GM10847 (cell line): ENCODE data around the gene CPXM2.

Source experiments
- POLR2A ChIP-seq: IDR thresholded peaks from 2 replicates; pipeline ENCODE4 v1.6.1; 2011; ENCODE audit not compliant: insufficient read length; ENCODE audit errors: extremely low read depth

CPXM2 gene

GRCh38 chr10:123884907-123885381, 6.7 kb downstream of the CPXM2 start:
- no peak for TF ChIP-seq POLR2A

- no peak for TF ChIP-seq POLR2A
Measured at GRCh38 chr10:123884351-123884906, 7.2 kb downstream of the CPXM2 start.

- no peak for TF ChIP-seq POLR2A
Measured at GRCh38 chr10:123883673-123884320, 7.8 kb downstream of the CPXM2 start.

DNA sequence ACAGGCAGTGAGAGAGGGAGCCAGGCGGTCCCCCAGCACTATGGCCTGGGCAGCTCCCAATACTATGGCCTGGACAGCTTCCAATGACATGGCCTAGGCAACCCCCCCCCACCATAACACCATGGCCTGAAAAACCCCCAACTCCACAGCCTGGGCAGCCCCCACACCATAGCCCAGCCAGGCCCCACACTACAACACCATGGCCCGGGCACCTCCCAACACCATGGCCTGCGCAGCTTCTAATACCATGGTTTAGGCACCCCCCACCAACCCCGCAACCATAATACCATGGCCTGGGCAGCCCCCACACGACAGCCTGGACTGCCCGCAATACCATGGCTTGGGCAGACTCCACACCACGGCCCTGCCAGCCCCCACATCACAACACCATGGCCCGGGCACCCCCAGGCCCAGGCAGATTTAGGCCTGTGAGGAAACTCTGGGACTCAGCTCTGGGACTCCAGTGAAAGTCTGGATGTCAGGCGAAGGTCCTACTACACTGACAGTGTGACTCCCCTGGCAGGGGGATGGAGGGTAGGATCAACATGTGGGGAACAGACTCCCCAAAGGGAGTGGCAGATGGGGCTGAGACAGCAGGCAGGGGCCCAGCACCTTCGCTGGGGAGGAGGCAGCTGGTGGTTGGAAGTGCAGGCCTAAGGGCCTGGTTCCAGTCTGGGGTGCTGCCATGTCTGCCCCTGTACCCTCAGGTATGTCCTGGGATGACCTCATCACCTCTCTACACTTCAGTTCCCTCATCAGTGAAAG, 8.7 kb downstream of the CPXM2 start:
- no peak for TF ChIP-seq POLR2A

- TF ChIP-seq POLR2A = no peak
Measured at GRCh38 chr10:123882177-123882576, 9.4 kb downstream of the CPXM2 start.

DNA sequence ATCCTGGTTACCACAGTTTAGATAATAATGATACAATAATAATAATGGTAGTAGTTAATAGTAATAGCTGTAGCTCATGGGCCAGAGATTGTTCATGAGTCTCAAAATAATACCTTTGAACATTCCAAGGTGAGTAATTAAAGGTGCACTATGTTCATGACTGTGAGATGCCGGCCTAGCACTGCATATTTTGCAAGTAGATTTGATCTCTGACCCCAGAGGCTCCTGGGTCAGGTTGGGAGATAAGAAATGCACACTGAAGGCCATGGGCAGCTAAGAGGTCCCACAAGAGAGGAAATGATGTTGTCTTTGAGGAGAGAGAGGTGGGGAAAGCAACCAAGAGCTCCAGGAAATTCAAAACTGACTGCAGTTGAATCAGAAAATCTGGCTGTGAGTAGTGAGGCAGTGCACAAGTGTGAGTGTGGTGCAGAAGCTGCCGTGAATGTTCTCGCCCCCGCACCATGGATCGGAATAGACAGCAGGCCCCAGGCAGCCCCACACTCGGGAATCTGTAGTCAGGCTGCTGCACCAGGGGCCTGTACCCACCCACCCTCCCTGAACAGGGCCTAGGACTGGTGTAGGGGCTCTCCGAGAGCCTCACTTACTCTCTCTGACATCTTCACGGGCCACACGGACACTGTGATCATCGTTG, 11.9 kb downstream of the CPXM2 start:
- TF ChIP-seq POLR2A = no peak

DNA sequence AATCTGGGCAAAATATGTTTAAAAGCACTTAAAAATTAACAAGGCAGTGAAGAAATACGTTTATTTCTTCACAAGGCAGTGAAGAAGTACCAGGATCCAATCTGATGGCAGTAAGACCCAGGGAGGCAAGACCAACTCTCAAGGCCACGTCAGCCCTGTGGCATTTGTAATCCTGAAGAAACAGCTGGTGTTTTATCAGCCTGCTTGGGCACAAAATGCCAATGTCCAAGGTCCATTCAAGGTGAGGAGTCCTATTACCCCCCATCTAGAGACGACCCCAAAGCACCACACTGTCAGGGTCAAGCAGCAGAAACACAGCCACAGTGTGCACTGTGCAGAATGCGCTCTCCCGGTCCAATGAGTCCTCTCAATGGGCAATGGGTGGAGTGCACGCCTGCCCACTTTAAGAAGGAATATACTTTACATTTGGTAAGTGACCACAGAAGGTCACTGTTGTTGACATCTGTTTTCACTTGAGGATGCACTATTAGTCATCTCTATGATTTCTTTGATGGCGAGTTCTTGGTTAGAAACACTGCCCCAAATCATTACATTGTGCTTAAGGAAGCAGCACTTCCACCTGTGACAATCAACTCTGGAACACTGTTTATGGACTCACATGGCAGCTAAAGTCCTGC, 12.8 kb downstream of the CPXM2 start:
- TF ChIP-seq POLR2A = no peak

GRCh38 chr10:123870260-123870659, 21.3 kb downstream of the CPXM2 start:
- TF ChIP-seq POLR2A = no peak

DNA sequence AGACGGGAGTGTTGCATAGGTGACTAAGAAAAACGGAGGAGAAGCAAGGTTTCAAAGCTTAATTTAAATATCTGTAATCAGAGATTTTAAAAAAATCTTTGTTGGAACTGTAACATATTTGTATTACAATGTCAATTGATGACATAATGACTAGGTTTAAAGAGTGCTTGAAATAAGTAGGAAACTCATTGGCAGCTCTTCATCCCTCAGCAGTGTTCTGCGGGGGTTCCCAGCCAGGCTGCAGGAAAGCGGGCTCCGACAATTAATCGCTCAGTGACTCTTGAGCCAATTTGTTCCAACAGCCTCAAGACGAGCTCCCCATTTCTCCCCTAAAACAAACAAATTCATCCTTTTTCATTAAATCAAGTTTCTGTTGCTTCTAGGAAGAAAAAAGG, 22.6 kb downstream of the CPXM2 start:
- TF ChIP-seq POLR2A = no peak

DNA sequence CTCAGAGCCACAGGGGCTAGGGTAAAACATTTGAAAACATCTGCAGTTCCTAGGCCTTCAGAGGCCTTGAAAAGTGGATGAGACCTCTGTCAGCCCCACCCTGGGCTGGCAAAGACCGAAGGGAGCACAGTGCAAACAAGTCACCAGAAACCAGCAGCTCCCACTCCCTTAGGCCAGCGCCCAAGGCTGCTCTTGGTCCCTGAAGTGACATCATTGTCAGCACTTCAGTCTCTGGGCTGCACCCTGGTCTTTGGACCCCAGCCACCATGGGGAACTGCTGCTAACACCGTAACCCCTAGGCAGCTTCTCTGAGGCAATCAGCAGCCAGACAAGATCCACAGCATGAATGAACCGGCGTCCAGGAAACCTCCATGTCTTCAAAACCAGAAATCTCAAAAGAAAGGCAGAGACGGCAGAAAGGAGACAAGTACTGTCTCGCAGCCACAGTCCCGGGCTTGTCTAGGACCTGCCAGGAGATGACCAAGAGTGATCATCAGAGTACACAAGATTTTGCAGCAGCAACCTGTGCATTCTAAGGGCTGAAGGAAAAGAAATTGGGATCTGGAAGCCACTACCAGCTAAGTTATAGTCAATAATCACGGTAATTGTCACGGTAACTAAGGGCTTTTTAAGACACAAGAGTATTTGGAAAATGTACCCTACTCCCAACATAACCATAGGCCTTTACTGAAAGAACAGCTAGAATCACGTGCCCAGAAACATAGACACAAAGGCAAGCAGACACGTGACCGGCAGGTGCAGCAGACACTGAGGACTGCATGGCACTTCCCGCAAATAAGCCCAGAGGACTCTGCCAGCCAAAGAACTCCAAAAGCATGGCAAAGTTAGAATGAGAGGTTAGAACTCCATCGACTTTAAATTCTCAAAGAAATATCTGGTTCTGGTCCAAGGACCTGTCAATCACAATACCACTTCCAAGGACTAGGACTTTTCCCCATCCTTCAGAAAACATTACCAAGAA, 23.3 kb downstream of the CPXM2 start:
- no peak for TF ChIP-seq POLR2A

- TF ChIP-seq POLR2A = no peak
Measured at GRCh38 chr10:123865880-123866279, 25.7 kb downstream of the CPXM2 start.

- no peak for TF ChIP-seq POLR2A
Measured at GRCh38 chr10:123865350-123865749, 26.3 kb downstream of the CPXM2 start.

- no peak for TF ChIP-seq POLR2A
Measured at GRCh38 chr10:123864923-123865322, 26.7 kb downstream of the CPXM2 start.

- TF ChIP-seq POLR2A = no peak
Measured at GRCh38 chr10:123863721-123864482, 27.7 kb downstream of the CPXM2 start.

DNA sequence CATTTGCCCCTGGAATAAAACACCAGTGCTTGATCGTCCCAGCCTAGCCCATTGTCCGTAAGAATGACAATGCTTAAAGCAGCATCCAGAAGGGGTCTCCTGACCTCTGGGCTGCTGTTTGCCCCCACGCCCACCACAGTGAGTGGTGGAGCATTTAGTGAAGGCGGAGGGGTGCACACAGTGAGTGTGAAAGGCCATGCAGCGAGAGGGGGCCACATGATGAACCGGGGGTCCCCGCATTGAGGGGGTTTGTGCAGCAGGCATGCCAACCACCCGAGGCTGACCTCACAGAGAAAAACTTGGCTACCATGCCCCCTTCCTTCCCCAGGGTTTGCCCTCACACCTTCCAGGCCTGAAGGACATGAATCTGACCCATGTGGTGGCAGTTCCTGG, 28.4 kb downstream of the CPXM2 start:
- no peak for TF ChIP-seq POLR2A
